ENCODE measurements around the gene DCHS1. TPM values are rescaled to one million over a fixed set of nuclear protein-coding genes. Genes with fewer than 3 reads are reported as not detected.

DCHS1 gene
- total and polyA plus RNA-seq, 2 of the 13 experiments (the other 11 are each of a cell fraction or from before 2014, with no cell fraction given), result under 0.01 to 0.03 TPM

GRCh38 chr11:6572215-6572614, 83.4 kb downstream of the DCHS1 start (continued):
- TF ChIP-seq PRDM15 (CRISPR knock-in tag; IDR thresholded peaks at IDR 0.05) (no peak), HOXA9 (CRISPR knock-in tag; IDR thresholded peaks at IDR 0.05; ENCODE audit: borderline replicate concordance) (no peak), ZNF414 (CRISPR knock-in tag; IDR thresholded peaks at IDR 0.05) (no peak), ZNF44 (CRISPR knock-in tag; IDR thresholded peaks at IDR 0.05) (no peak), THAP7 (CRISPR knock-in tag; IDR thresholded peaks at IDR 0.05) (no peak), ZFP36L2 (CRISPR knock-in tag; IDR thresholded peaks at IDR 0.05) (no peak), CAMTA2 (CRISPR knock-in tag; IDR thresholded peaks at IDR 0.05; ENCODE audit: borderline replicate concordance) (no peak), HNRNPL (IDR thresholded peaks at IDR 0.05; ENCODE audit: low read depth, low read length) (no peak), ZFP91 (CRISPR knock-in tag; IDR thresholded peaks at IDR 0.05; ENCODE audit: borderline replicate concordance) (no peak), GMEB2 (CRISPR knock-in tag; IDR thresholded peaks at IDR 0.05; ENCODE audit: low read depth) (no peak), POGK (CRISPR knock-in tag; conservative IDR thresholded peaks at IDR 0.05) (no peak), ZNF34 (CRISPR knock-in tag; IDR thresholded peaks at IDR 0.05; ENCODE audit: borderline replicate concordance) (no peak)
